Measurements from ENCODE around the gene ERO1A. TPM values are rescaled to one million over a fixed set of nuclear protein-coding genes. Genes with fewer than 3 reads are reported as not detected.

Gene ERO1A
- total and polyA plus RNA-seq, 4 donors = 21.6 to 44.3 (median 31.8) TPM

- Histone ChIP-seq H3K27ac (ENCODE audit: low read depth, low read length) (no peak overlapping the region), H3K9me3 (ENCODE audit: control insufficient read depth, insufficient read depth, low read length) (no peaks in the 10 kb centered on the region), H3K27me3 (ENCODE audit: control insufficient read depth, insufficient read depth, low read length) (no peaks in the 10 kb centered on the region), H3K36me3 (ENCODE audit: control insufficient read depth, insufficient read depth, low read length) (peaks cover 2% of the 10 kb centered on the region), H3K4me3 (ENCODE audit: low read depth, low read length) (no peak overlapping the region), H3K4me1 (ENCODE audit: control insufficient read depth, insufficient read depth, low read length) (no peaks in the 10 kb centered on the region)
- DNase-seq (ENCODE audit: low read depth in 4 of 6, low spot score in 6 of 6) = no peak
- WGBS (ENCODE audit: insufficient coverage) = no CpG with 5 or more reads among the region's 2 CpGs
Observed at GRCh38 chr14:52683985-52684520, 11.3 kb downstream of the ERO1A start.

GRCh38 chr14:52678591-52678990 lies 16.8 kb downstream of the ERO1A start:
- Histone ChIP-seq H3K4me3 (ENCODE audit: low read depth, low read length) (no peak overlapping the region), H3K9me3 (ENCODE audit: control insufficient read depth, insufficient read depth, low read length) (no peaks in the 10 kb centered on the region), H3K27ac (ENCODE audit: low read depth, low read length) (no peak overlapping the region), H3K36me3 (ENCODE audit: control insufficient read depth, insufficient read depth, low read length) (peaks cover 17% of the 10 kb centered on the region), H3K4me1 (ENCODE audit: control insufficient read depth, insufficient read depth, low read length) (no peaks in the 10 kb centered on the region), H3K27me3 (ENCODE audit: control insufficient read depth, insufficient read depth, low read length) (no peaks in the 10 kb centered on the region)
- no CpG with 5 or more reads among the region's 2 CpGs for WGBS (ENCODE audit: insufficient coverage)
- DNase-seq (ENCODE audit: low read depth in 4 of 6, low spot score in 6 of 6) = no peak

- no peaks in the 10 kb centered on the region for H3K4me1 ChIP-seq (ENCODE audit: control insufficient read depth, insufficient read depth, low read length)
- H3K36me3 ChIP-seq (ENCODE audit: control insufficient read depth, insufficient read depth, low read length) = peaks cover 6% of the 10 kb centered on the region
- H3K27me3 ChIP-seq (ENCODE audit: control insufficient read depth, insufficient read depth, low read length) = no peaks in the 10 kb centered on the region
- no CpG with 5 or more reads among the region's 2 CpGs for WGBS (ENCODE audit: insufficient coverage)
- H3K27ac ChIP-seq (ENCODE audit: low read depth, low read length) = no peak overlapping the region
- no peak for DNase-seq (ENCODE audit: low read depth in 4 of 6, low spot score in 6 of 6)
- H3K4me3 ChIP-seq (ENCODE audit: low read depth, low read length) = no peak overlapping the region
- H3K9me3 ChIP-seq (ENCODE audit: control insufficient read depth, insufficient read depth, low read length) = no peaks in the 10 kb centered on the region
Observed at GRCh38 chr14:52663850-52664249, 31.5 kb downstream of the ERO1A start.

- Histone ChIP-seq H3K4me1 (ENCODE audit: control insufficient read depth, insufficient read depth, low read length) (no peaks in the 10 kb centered on the region), H3K27ac (ENCODE audit: low read depth, low read length) (no peak overlapping the region), H3K9me3 (ENCODE audit: control insufficient read depth, insufficient read depth, low read length) (no peaks in the 10 kb centered on the region), H3K27me3 (ENCODE audit: control insufficient read depth, insufficient read depth, low read length) (no peaks in the 10 kb centered on the region), H3K4me3 (ENCODE audit: low read depth, low read length) (no peak overlapping the region), H3K36me3 (ENCODE audit: control insufficient read depth, insufficient read depth, low read length) (peaks cover 5% of the 10 kb centered on the region)
- no CpG with 5 or more reads among the region's 2 CpGs for WGBS (ENCODE audit: insufficient coverage)
- DNase-seq (ENCODE audit: low read depth in 4 of 6, low spot score in 6 of 6) = no peak
Observed at GRCh38 chr14:52661314-52661713, 34.0 kb downstream of the ERO1A start.

- Histone ChIP-seq H3K27me3 (ENCODE audit: control insufficient read depth, insufficient read depth, low read length) (no peaks in the 10 kb centered on the region), H3K4me1 (ENCODE audit: control insufficient read depth, insufficient read depth, low read length) (no peaks in the 10 kb centered on the region), H3K9me3 (ENCODE audit: control insufficient read depth, insufficient read depth, low read length) (no peaks in the 10 kb centered on the region), H3K27ac (ENCODE audit: low read depth, low read length) (no peak overlapping the region), H3K36me3 (ENCODE audit: control insufficient read depth, insufficient read depth, low read length) (peaks cover 5% of the 10 kb centered on the region), H3K4me3 (ENCODE audit: low read depth, low read length) (no peak overlapping the region)
- WGBS (ENCODE audit: insufficient coverage) = no CpG with 5 or more reads among the region's 1 CpG
- DNase-seq (ENCODE audit: low read depth in 4 of 6, low spot score in 6 of 6) = no peak
Observed at GRCh38 chr14:52660832-52661231, 34.5 kb downstream of the ERO1A start.

GRCh38 chr14:52660325-52660724 lies 35.0 kb downstream of the ERO1A start:
- Histone ChIP-seq H3K27ac (ENCODE audit: low read depth, low read length) (no peak overlapping the region), H3K27me3 (ENCODE audit: control insufficient read depth, insufficient read depth, low read length) (no peaks in the 10 kb centered on the region), H3K4me3 (ENCODE audit: low read depth, low read length) (no peak overlapping the region), H3K36me3 (ENCODE audit: control insufficient read depth, insufficient read depth, low read length) (peaks cover 5% of the 10 kb centered on the region), H3K9me3 (ENCODE audit: control insufficient read depth, insufficient read depth, low read length) (no peaks in the 10 kb centered on the region), H3K4me1 (ENCODE audit: control insufficient read depth, insufficient read depth, low read length) (no peaks in the 10 kb centered on the region)
- DNase-seq (ENCODE audit: low read depth in 4 of 6, low spot score in 6 of 6) = no peak

- no peaks in the 10 kb centered on the region for H3K4me1 ChIP-seq (ENCODE audit: control insufficient read depth, insufficient read depth, low read length)
- H3K4me3 ChIP-seq (ENCODE audit: low read depth, low read length) = no peak overlapping the region
- DNase-seq (ENCODE audit: low read depth in 4 of 6, low spot score in 6 of 6) = no peak
Observed at GRCh38 chr14:52656905-52657304, 38.5 kb downstream of the ERO1A start.

GRCh38 chr14:52650774-52651173 lies 44.6 kb downstream of the ERO1A start:
- Histone ChIP-seq H3K36me3 (ENCODE audit: control insufficient read depth, insufficient read depth, low read length) (peaks cover 9% of the 10 kb centered on the region), H3K4me3 (ENCODE audit: low read depth, low read length) (no peak overlapping the region), H3K27ac (ENCODE audit: low read depth, low read length) (no peak overlapping the region), H3K9me3 (ENCODE audit: control insufficient read depth, insufficient read depth, low read length) (no peaks in the 10 kb centered on the region), H3K27me3 (ENCODE audit: control insufficient read depth, insufficient read depth, low read length) (no peaks in the 10 kb centered on the region), H3K4me1 (ENCODE audit: control insufficient read depth, insufficient read depth, low read length) (no peaks in the 10 kb centered on the region)
- DNase-seq (ENCODE audit: low read depth in 4 of 6, low spot score in 6 of 6) = no peak
- 90% methylated on average over 3 of the region's 6 CpGs for WGBS (ENCODE audit: insufficient coverage)

More at GRCh38 chr14:52656905-52657304, 38.5 kb downstream of the ERO1A start:
- Histone ChIP-seq H3K27me3 (ENCODE audit: control insufficient read depth, insufficient read depth, low read length) (no peaks in the 10 kb centered on the region), H3K27ac (ENCODE audit: low read depth, low read length) (no peak overlapping the region), H3K9me3 (ENCODE audit: control insufficient read depth, insufficient read depth, low read length) (no peaks in the 10 kb centered on the region), H3K36me3 (ENCODE audit: control insufficient read depth, insufficient read depth, low read length) (peaks cover 6% of the 10 kb centered on the region)

- no peaks in the 10 kb centered on the region for H3K4me1 ChIP-seq (ENCODE audit: control insufficient read depth, insufficient read depth, low read length)
- no CpG with 5 or more reads among the region's 1 CpG for WGBS (ENCODE audit: insufficient coverage)
- no peak for DNase-seq (ENCODE audit: low read depth in 4 of 6, low spot score in 6 of 6)
- H3K4me3 ChIP-seq (ENCODE audit: low read depth, low read length) = no peak overlapping the region
- H3K27me3 ChIP-seq (ENCODE audit: control insufficient read depth, insufficient read depth, low read length) = no peaks in the 10 kb centered on the region
- no peaks in the 10 kb centered on the region for H3K9me3 ChIP-seq (ENCODE audit: control insufficient read depth, insufficient read depth, low read length)
- no peak overlapping the region for H3K27ac ChIP-seq (ENCODE audit: low read depth, low read length)
- H3K36me3 ChIP-seq (ENCODE audit: control insufficient read depth, insufficient read depth, low read length) = peaks cover 12% of the 10 kb centered on the region
Observed at GRCh38 chr14:52649511-52649910, 45.8 kb downstream of the ERO1A start.

- Histone ChIP-seq H3K27me3 (ENCODE audit: control insufficient read depth, insufficient read depth, low read length) (no peaks in the 10 kb centered on the region), H3K4me3 (ENCODE audit: low read depth, low read length) (no peak overlapping the region), H3K27ac (ENCODE audit: low read depth, low read length) (no peak overlapping the region), H3K4me1 (ENCODE audit: control insufficient read depth, insufficient read depth, low read length) (no peaks in the 10 kb centered on the region), H3K9me3 (ENCODE audit: control insufficient read depth, insufficient read depth, low read length) (no peaks in the 10 kb centered on the region), H3K36me3 (ENCODE audit: control insufficient read depth, insufficient read depth, low read length) (peaks cover 8% of the 10 kb centered on the region)
- no CpG with 5 or more reads among the region's 1 CpG for WGBS (ENCODE audit: insufficient coverage)
- DNase-seq (ENCODE audit: low read depth in 4 of 6, low spot score in 6 of 6) = no peak
Observed at GRCh38 chr14:52641745-52642144, 53.6 kb downstream of the ERO1A start.
